Neuron (in vitro differentiated cells): ENCODE data around the gene KDM4B.
A peak's percentile ranks its signal among the peaks of the same experiment; 100 is the strongest.
"Not testable (repeated sequence)": the region's sequence is repeated elsewhere in the genome, so short reads cannot be mapped to it uniquely, and the experiment has no call there.

Source experiments
- H2AFZ ChIP-seq: one replicate; pipeline ENCODE4 v1.6.1; 2013; ENCODE audit warnings: low read depth, mild to moderate bottlenecking, inconsistent platforms, low read length, moderate library complexity
- H3K27me3 ChIP-seq: one replicate; pipeline ENCODE4 v1.6.1; 2013; ENCODE audit warnings: low read length; ENCODE audit not compliant: insufficient read depth
- H3K36me3 ChIP-seq: one replicate; pipeline ENCODE4 v1.6.1; 2013; ENCODE audit warnings: low read length; ENCODE audit not compliant: insufficient read depth
- H3K4me1 ChIP-seq: one replicate; pipeline ENCODE4 v1.6.1; 2013; ENCODE audit warnings: low read length; ENCODE audit not compliant: insufficient read depth
- H3K4me3 ChIP-seq: 2 replicates; pipeline ENCODE4 v1.5.1; 2013; ENCODE audit warnings: mild to moderate bottlenecking, low read length, moderate library complexity
- H3K9me3 ChIP-seq: one replicate; pipeline ENCODE4 v1.6.1; 2013; ENCODE audit warnings: low read length

KDM4B gene

DNA sequence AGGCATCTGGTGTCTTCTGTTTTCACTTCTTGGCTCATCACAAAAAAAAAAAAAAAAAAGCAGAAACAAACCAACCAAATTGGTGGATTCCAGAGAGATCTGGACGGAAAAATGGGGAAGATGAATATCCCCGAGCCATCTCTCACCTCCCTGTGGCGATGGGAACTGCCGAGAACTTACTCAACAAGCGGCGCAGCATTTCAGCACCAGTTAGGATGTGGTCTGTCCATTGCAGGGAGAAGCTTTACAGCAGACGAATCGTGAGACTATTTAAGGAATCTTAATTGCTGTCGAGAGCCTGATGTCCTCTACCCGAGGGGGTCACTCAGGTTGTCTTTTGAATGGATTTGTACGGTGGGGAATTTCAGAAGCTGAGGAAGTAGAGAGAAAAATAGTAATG, 17.3 kb upstream of the KDM4B start:
- Histone ChIP-seq H3K9me3 (no peaks in the 10 kb centered on the region), H3K4me3 (no peak overlapping the region), H2AFZ (no peak overlapping the region), H3K4me1 (no peaks in the 10 kb centered on the region), H3K36me3 (peaks cover 76% of the 10 kb centered on the region), H3K27me3 (no peaks in the 10 kb centered on the region)

- H2AFZ ChIP-seq, result no peak overlapping the region
- H3K4me1 ChIP-seq, result no peaks in the 10 kb centered on the region
- H3K9me3 ChIP-seq, result no peaks in the 10 kb centered on the region
- peaks cover 75% of the 10 kb centered on the region for H3K36me3 ChIP-seq
- H3K27me3 ChIP-seq, result no peaks in the 10 kb centered on the region
- no peak overlapping the region for H3K4me3 ChIP-seq
These were observed 16.0 kb upstream of the KDM4B start for GRCh38 chr19:4952945-4953344.

DNA sequence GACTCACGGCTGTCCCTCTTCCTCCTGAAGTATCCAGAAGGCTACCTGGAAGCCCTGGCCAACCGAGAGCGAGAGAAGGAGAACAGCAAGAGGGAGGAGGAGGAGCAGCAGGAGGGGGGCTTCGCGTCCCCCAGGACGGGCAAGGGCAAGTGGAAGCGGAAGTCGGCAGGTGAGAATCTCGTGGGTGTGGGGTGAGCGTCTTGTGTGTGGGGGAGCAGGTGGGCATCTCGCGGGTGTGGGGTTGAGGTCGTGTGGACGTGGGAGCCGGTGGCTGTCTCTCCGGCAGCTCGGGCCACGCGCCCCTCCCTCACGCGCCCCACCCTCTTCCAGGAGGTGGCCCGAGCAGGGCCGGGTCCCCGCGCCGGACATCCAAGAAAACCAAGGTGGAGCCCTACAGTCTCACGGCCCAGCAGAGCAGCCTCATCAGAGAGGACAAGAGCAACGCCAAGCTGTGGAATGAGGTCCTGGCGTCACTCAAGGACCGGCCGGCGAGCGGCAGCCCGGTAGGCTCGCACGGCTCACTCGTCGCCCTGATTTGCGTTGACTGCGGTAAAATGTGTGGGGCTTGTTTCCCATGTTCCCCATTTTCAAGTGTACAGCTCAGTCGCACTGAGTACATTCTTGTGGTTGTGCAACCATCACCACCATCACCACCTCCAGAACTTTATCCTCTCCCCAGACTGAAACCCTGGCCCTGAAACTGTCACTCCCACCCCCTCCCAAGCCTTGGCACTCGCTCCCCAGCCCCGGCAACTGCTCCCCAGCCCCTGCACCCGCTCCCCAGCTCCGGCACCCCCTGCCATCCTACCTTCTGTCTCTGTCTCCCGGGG, 14.4 kb upstream of the KDM4B start:
- peaks cover 71% of the 10 kb centered on the region for H3K36me3 ChIP-seq
- H3K9me3 ChIP-seq, H3K27me3 ChIP-seq: not testable (repeated sequence)

GRCh38 chr19:4955274-4955673, 13.6 kb upstream of the KDM4B start:
- Histone ChIP-seq H3K36me3 (peaks cover 73% of the 10 kb centered on the region), H3K4me1 (no peaks in the 10 kb centered on the region), H3K9me3 (no peaks in the 10 kb centered on the region), H3K4me3 (no peak overlapping the region), H3K27me3 (no peaks in the 10 kb centered on the region), H2AFZ (no peak overlapping the region)

More for the DNA sequence above, 14.4 kb upstream of the KDM4B start:
- not testable (repeated sequence) for H3K4me1 ChIP-seq, H3K4me3 ChIP-seq, H2AFZ ChIP-seq

GRCh38 chr19:4957981-4958380, 10.9 kb upstream of the KDM4B start:
- H3K4me1 ChIP-seq, result no peaks in the 10 kb centered on the region
- H3K9me3 ChIP-seq, result peaks cover 2% of the 10 kb centered on the region
- H3K27me3 ChIP-seq, result no peaks in the 10 kb centered on the region
- H3K4me3 ChIP-seq, result no peak overlapping the region
- H2AFZ ChIP-seq, result no peak overlapping the region
- peaks cover 64% of the 10 kb centered on the region for H3K36me3 ChIP-seq

- Histone ChIP-seq H3K9me3 (peaks cover 2% of the 10 kb centered on the region), H3K4me3 (no peak overlapping the region), H2AFZ (no peak overlapping the region), H3K36me3 (peaks cover 40% of the 10 kb centered on the region), H3K4me1 (no peaks in the 10 kb centered on the region), H3K27me3 (no peaks in the 10 kb centered on the region)
These were observed 6.8 kb upstream of the KDM4B start for GRCh38 chr19:4962085-4962619.

- Histone ChIP-seq H3K4me1 (peaks cover 9% of the 10 kb centered on the region), H3K27me3 (no peaks in the 10 kb centered on the region), H2AFZ (no peak overlapping the region), H3K9me3 (peaks cover 2% of the 10 kb centered on the region), H3K36me3 (peaks cover 23% of the 10 kb centered on the region), H3K4me3 (no peak overlapping the region)
These were observed 3.9 kb upstream of the KDM4B start for GRCh38 chr19:4965061-4965460.

DNA sequence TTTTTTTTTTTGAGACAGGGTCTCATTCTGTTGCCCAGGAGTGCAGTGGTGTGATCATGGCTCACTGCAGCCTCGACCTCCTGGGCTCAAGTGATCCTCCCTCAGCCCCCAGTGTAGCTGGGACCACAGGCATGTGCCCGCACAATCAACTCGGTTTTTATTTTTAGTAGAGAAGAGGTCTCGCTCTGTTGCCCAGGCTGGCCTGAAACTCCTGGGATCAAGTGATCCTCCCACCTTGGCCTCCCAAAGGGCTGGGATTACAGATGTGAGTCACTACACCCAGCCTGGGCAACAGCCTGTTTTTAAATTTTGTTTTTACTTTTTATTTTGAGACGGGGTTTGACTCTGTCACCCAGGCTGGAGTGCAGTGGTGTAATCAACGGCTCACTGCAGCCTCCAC, 2.3 kb upstream of the KDM4B start:
- no peak overlapping the region for H3K4me3 ChIP-seq
- H3K27me3 ChIP-seq, result no peaks in the 10 kb centered on the region
- H3K9me3 ChIP-seq, result peaks cover 2% of the 10 kb centered on the region
- peaks cover 18% of the 10 kb centered on the region for H3K36me3 ChIP-seq
- H3K4me1 ChIP-seq, result peaks cover 24% of the 10 kb centered on the region
- H2AFZ ChIP-seq, result no peak overlapping the region

DNA sequence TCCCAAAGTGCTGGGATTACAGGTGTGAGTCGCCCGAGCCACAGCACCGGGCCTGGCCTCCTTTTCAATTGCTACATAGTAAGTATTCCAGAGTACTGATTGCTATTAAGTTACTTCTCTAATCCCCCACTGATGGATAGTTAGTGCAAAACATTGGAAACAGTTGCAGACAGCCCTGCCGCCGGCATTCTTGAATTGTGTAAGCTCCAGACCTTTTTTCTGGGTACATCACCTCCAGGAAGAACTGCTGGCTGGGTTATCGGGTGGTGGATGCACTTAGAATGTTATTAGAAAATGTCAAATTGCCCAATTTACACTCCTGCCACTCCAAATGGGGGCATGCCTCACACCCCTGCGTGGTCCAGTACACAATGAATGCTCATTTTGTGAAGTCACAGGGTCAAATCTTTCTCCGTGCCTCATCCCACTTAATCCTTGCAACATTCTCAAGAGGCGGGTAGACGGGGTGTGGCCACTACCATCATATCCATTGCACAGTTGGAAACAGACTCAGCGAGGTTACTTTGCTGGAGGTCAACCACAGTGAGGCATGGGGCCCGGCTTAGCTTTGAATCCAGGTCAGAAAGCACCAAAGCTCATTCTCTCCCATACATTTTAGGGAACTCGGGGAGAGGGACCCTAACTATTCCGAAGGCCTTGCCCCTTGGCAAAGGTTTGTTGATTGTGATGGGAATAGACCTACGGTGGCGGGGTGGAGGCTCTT, 1.0 kb upstream of the KDM4B start:
- H3K4me1 ChIP-seq, result peaks cover 27% of the 10 kb centered on the region
- H2AFZ ChIP-seq, result no peak overlapping the region
- H3K27me3 ChIP-seq, result no peaks in the 10 kb centered on the region
- H3K4me3 ChIP-seq, result peak overlapping the region; percentile 33
- peaks cover 10% of the 10 kb centered on the region for H3K36me3 ChIP-seq
- no peaks in the 10 kb centered on the region for H3K9me3 ChIP-seq

DNA sequence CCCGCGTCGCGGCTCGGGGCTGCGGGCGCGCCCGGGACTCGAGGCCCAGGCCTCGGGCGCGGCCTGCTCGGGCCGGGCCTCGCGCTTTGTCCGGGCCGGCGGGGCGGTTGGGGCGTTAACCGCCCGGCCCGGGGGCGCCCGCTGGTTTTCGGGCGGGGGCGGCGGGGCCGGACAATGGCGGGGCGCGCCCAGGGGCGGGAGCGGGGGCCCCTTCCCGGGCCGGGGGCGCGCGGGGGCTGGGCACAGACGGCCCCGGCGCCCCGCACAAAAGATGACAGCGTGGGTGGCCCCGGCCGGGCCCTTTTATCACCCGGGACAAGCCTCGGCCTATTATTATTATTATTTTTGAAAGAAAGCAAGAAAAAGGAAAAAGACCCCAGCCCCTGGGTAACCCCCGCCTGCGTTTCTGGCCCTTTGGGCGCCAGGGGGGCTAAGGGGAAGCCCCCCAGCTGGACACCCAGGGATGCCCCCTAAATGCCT, 419 bp downstream of the KDM4B start:
- peaks cover 5% of the 10 kb centered on the region for H3K36me3 ChIP-seq
- peaks cover 27% of the 10 kb centered on the region for H3K4me1 ChIP-seq
- H3K9me3 ChIP-seq, result no peaks in the 10 kb centered on the region
- no peak overlapping the region for H2AFZ ChIP-seq
- peak overlapping the region; percentile 94 for H3K4me3 ChIP-seq
- no peaks in the 10 kb centered on the region for H3K27me3 ChIP-seq

DNA sequence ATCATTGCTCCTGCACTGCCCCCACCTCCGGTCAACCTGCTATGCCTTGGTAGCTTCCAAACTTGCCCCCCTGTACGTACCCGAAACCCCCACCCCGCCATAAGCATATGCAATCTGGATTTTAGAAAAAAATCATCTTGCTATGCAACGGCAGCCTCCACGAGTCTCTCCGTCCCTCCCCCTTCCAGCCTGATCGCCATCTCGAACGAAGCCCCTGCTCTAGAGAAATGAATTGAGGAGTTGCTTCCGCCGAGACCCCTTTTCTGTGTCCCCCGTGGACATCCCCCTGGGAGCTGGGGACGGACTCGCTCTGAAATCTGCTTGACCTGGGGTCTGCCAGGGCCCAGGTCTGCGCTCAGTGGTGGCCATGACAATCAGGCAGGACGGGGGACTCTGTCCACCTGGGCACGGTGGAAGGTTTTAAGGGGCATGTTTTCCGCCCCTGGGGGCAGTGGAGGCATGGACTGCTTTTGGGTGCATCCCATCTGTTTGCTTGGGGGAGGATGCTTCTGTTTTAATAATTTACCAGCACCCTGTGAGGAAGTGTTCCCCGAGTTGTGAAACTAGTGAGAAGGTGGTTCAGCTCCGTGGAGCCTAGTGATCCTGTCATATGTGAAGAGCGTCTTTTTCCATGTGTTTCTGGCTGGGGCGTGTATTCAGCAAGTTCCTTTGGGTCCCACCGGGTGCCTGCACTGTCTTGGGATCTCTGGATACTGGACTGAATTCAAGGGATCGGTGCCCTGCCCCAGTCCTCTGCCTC, 1.0 kb downstream of the KDM4B start:
- Histone ChIP-seq H3K27me3 (no peaks in the 10 kb centered on the region), H3K4me1 (peaks cover 27% of the 10 kb centered on the region), H2AFZ (no peak overlapping the region), H3K4me3 (peak overlapping the region; percentile 94), H3K36me3 (peaks cover 2% of the 10 kb centered on the region), H3K9me3 (no peaks in the 10 kb centered on the region)

DNA sequence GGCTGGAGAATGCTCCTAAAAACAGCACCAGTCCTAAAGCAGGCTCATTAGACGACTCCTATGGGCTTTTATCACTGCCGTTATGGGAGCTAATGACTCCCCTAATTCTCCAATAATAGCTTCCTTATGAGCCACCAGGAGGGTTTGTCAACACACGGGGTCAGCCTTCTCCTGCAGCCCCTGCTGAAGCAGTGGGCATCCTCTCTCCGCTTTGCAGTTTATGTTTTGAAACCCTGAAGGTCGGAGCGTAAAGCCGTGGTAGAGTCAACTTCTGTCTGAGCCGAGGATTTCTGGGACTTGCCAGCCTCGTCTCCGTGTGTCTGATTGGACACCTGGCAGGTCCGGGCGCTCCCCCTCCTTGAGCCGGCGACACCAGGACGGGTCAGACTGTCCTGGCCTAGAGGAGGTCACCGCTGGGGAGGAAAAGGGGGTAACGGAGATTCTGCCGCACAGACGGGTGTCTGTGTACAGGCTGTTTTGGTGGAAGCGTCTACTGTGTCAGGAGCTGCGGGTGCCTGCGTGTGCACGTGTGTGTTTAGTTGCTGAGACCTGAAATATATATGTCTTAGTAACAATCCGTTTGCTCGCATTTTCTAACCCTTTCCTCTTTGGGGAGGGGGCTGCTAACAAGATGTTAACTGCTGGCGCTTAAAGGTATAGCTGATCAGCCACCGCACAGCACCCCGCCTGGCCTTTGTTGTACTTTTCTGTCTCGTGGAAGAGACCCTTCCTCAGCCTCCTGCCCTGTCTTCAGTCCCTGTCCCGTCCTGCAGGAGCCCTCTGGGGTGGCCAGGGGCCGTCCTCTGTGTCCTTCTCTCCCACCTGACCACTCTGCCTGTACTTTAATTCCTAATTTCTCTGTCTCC, 1.9 kb downstream of the KDM4B start:
- Histone ChIP-seq H3K9me3 (no peaks in the 10 kb centered on the region), H3K36me3 (no peaks in the 10 kb centered on the region), H3K4me3 (peak overlapping the region; percentile 94), H3K4me1 (peaks cover 27% of the 10 kb centered on the region), H2AFZ (no peak overlapping the region), H3K27me3 (no peaks in the 10 kb centered on the region)
